IMR-90 (cell line): ENCODE measurements around the gene PLCH2.

ENCODE experiments used
- BHLHE40 ChIP-seq: fragments of 150-350 bp; IDR thresholded peaks from 2 replicates; pipeline ENCODE4 v1.6.1; 2016; ENCODE audit warnings: mild to moderate bottlenecking, low read depth, low read length
- CTCF ChIP-seq: conservative IDR thresholded peaks from 2 replicates; pipeline ENCODE4 v1.5.1; 2012; ENCODE audit warnings: mild to moderate bottlenecking, low read depth, low read length, improper control_type of control experiment
- ELK1 ChIP-seq: fragments of 150-350 bp; IDR thresholded peaks from 2 replicates; pipeline ENCODE4 v1.6.1; 2016; ENCODE audit warnings: low read depth, mild to moderate bottlenecking, low read length, moderate library complexity, borderline replicate concordance
- MAFK ChIP-seq: IDR thresholded peaks from 2 replicates; pipeline ENCODE4 v1.6.1; 2012; ENCODE audit warnings: low read depth, low read length, improper control_type of control experiment
- MAZ ChIP-seq: IDR thresholded peaks from 2 replicates; pipeline ENCODE4 v1.6.1; 2012; ENCODE audit warnings: low read depth, mild to moderate bottlenecking, low read length, improper control_type of control experiment, moderate library complexity, borderline replicate concordance
- MXI1 ChIP-seq: IDR thresholded peaks from 2 replicates; pipeline ENCODE4 v1.6.1; 2012; ENCODE audit warnings: low read depth, mild to moderate bottlenecking, low read length, moderate library complexity, borderline replicate concordance
- NFE2L2 ChIP-seq: fragments of 150-350 bp; IDR thresholded peaks from 2 replicates; pipeline ENCODE4 v1.6.1; 2016; ENCODE audit warnings: low read depth, mild to moderate bottlenecking, low read length
- POLR2A ChIP-seq: IDR thresholded peaks from 2 replicates; pipeline ENCODE4 v1.6.1; 2012; ENCODE audit warnings: mild to moderate bottlenecking, low read depth, low read length
- RAD21 ChIP-seq: IDR thresholded peaks from 2 replicates; pipeline ENCODE4 v1.6.1; 2012; ENCODE audit warnings: low read length, improper control_type of control experiment
- RCOR1 ChIP-seq: IDR thresholded peaks from 2 replicates; pipeline ENCODE4 v1.6.1; 2012; ENCODE audit warnings: mild to moderate bottlenecking, low read length, improper control_type of control experiment; ENCODE audit not compliant: insufficient replicate concordance
- RFX5 ChIP-seq: IDR thresholded peaks from 2 replicates; pipeline ENCODE4 v1.8.0; 2012; ENCODE audit warnings: low read depth, mild to moderate bottlenecking, low read length, moderate library complexity
- SMC3 ChIP-seq: fragments of 150-350 bp; IDR thresholded peaks from 2 replicates; pipeline ENCODE4 v1.6.1; 2016; ENCODE audit warnings: low read depth, mild to moderate bottlenecking, antibody characterized with exemption, low read length, moderate library complexity
- USF2 ChIP-seq: fragments of 150-350 bp; IDR thresholded peaks from 2 replicates; pipeline ENCODE4 v1.6.1; 2017; ENCODE audit warnings: mild to moderate bottlenecking, antibody characterized with exemption, low read length, low read depth

GRCh38 chr1:2486041-2486440 is 10.0 kb downstream of the PLCH2 start:
- TF ChIP-seq CTCF (no peak), POLR2A (no peak), RFX5 (no peak), RCOR1 (no peak), SMC3 (no peak), NFE2L2 (no peak), RAD21 (no peak), ELK1 (no peak), MAZ (no peak), BHLHE40 (no peak), MAFK (no peak), MXI1 (no peak), USF2 (no peak)
